Measurements from ENCODE around the gene POLE.

POLE gene

DNA sequence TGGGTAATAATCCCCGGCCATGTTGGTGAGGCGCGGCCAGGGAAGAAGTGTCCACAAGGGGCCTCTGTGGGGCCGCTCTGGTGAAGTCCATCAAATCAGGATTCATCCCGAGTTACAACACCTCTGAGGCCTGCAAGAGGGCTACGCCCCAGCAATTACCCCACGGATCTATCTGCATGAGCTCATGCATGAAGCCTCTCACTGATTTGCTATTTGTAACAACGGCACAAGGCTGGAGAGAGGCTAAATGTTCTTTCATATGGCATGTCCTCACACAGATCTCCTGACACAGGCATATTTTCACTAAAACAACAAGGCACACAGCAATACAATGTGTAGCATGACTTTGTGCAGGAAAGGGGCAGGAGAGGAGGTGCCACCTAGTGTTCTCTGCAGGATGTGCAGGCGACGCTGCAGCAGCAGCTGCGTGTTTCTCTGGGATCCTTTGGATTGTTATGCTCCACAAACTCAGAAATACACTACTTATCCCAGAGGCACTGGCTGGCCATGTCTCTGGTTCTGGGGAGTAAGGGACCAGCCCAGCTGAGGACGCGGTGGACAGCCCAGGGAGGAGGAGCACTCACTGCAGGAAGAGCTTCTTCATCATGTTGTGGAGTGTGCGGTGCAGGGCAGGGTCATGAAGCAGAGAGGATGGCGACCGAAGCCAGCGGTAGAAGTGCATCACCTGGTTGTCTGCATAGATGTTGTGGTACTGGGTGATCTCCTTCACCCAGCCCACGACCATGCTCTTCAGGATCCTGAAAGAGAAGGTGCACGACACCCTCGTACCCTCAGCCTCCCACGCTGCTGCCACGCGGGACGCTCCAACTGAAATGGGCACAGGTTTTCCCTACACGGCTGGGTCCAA, 48.4 kb downstream of the POLE start:
- no peak overlapping the region for H3K4me2 ChIP-seq (ENCODE audit: low read length)
- no peak overlapping the region for H3K23ac ChIP-seq (ENCODE audit: low read length)
- no CpG with 5 or more reads among the region's 25 CpGs for WGBS (ENCODE audit: extremely low coverage, insufficient coverage, low lambda C conversion rate)
- H3K56ac ChIP-seq (ENCODE audit: low read length): no peak overlapping the region
- no peak overlapping the region for H3K27ac ChIP-seq (ENCODE audit: low read depth, low read length)
- H3K27me3 ChIP-seq (ENCODE audit: insufficient read depth, low read length, poor library complexity): no peaks in the 10 kb centered on the region
- peaks cover 63% of the 10 kb centered on the region for H3K36me3 ChIP-seq (ENCODE audit: control insufficient read depth, insufficient read depth, low read length)
- H3K9ac ChIP-seq (ENCODE audit: low read length): no peak overlapping the region
- H4K8ac ChIP-seq (ENCODE audit: low read depth, low read length): no peak overlapping the region
- peaks cover 4% of the 10 kb centered on the region for H3K79me1 ChIP-seq (ENCODE audit: low read length)
- DNase-seq: peak; percentile 50
- H2BK5ac ChIP-seq (ENCODE audit: low read length): no peak overlapping the region
- no peak overlapping the region for H3K18ac ChIP-seq (ENCODE audit: low read length)
- H2BK15ac ChIP-seq (replicated peaks; ENCODE audit: low read depth): no peak overlapping the region
- H3K4ac ChIP-seq (ENCODE audit: low read depth, low read length): no peak overlapping the region
- no peak overlapping the region for H2AK5ac ChIP-seq (ENCODE audit: low read length)
- H4K5ac ChIP-seq (ENCODE audit: low read length): no peak overlapping the region
- no peak overlapping the region for H3K4me3 ChIP-seq (ENCODE audit: low read length)
- H2BK120ac ChIP-seq (ENCODE audit: low read depth, low read length): no peak overlapping the region
- H3K4me1 ChIP-seq (ENCODE audit: control insufficient read depth, low read depth, low read length): no peaks in the 10 kb centered on the region
- no peaks in the 10 kb centered on the region for H3K79me2 ChIP-seq (ENCODE audit: control insufficient read depth, insufficient read depth, low read length)

DNA sequence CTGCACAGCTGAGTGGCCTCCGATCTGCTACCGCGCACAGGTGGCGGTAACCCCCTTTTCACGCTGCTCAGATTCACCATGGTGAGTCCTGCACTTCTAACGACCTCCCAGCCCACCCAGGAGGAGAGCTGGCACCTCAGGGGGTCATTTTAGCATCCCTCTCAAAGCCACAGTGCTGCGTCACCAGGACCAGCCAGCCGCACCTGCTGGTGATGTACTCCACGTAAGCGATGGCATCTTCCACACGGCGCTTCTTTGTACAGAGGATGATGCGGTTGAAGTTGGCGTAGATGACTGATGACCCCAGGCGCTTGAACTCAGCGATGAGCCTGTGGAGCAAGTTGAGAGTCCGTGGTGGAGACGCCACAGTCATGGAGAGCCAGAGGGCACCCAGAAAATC, 49.3 kb downstream of the POLE start:
- Histone ChIP-seq H3K4me3 (ENCODE audit: low read length) (no peak overlapping the region), H3K79me1 (ENCODE audit: low read length) (peaks cover 4% of the 10 kb centered on the region), H3K23ac (ENCODE audit: low read length) (no peak overlapping the region), H2BK5ac (ENCODE audit: low read length) (no peak overlapping the region), H3K4me1 (ENCODE audit: control insufficient read depth, low read depth, low read length) (no peaks in the 10 kb centered on the region), H3K79me2 (ENCODE audit: control insufficient read depth, insufficient read depth, low read length) (no peaks in the 10 kb centered on the region), H3K36me3 (ENCODE audit: control insufficient read depth, insufficient read depth, low read length) (peaks cover 57% of the 10 kb centered on the region), H3K4me2 (ENCODE audit: low read length) (no peak overlapping the region), H3K9ac (ENCODE audit: low read length) (no peak overlapping the region), H3K27me3 (ENCODE audit: insufficient read depth, low read length, poor library complexity) (no peaks in the 10 kb centered on the region), H3K56ac (ENCODE audit: low read length) (no peak overlapping the region), H3K18ac (ENCODE audit: low read length) (no peak overlapping the region), H2BK120ac (ENCODE audit: low read depth, low read length) (no peak overlapping the region), H3K4ac (ENCODE audit: low read depth, low read length) (no peak overlapping the region), H2BK15ac (replicated peaks; ENCODE audit: low read depth) (no peak overlapping the region), H2AK5ac (ENCODE audit: low read length) (no peak overlapping the region), H4K5ac (ENCODE audit: low read length) (no peak overlapping the region), H4K8ac (ENCODE audit: low read depth, low read length) (no peak overlapping the region), H3K27ac (ENCODE audit: low read depth, low read length) (no peak overlapping the region)
- no CpG with 5 or more reads among the region's 18 CpGs for WGBS (ENCODE audit: extremely low coverage, insufficient coverage, low lambda C conversion rate)
- DNase-seq: no peak

DNA sequence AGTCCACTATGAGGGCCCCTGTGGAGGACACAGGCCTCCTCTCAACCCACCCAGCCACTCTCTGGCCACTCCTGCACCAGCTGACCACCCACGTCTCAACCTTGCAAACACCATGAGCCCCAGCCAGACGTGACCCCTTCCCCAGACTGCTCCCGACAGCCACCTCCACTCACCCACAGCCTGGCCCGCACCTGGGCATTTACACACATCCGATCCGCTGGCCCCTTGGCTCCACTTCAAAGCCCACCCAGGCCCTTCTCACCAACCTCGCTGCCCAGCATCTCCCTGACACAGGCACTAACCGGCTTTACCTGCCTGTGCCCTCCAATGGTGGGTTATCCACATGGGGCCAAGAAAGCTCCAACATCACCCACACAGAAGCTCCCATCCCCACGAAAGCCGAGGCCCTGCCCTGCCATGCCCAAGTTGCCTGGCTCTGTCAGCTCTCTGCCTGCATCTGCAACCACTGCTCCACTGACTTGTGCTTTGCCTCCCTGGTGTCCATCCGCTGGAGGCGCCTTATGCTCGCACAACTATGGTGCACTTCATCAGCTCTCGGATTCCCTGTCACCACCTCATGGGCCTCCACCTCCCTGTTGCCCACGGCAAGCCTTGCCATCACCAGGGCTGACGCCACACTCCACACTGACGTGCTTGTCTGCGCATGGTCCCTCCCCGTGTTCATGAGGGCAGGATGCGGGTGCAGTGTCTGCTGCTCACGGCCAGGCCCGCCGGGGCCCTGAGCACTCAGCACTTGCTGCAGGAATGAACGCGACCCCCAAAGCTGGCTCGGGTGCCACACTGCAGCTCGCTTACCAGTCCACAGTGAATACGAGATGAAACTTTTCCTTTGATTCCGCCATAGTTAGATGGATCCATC, 51.8 kb downstream of the POLE start:
- H2BK5ac ChIP-seq (ENCODE audit: low read length): no peak overlapping the region
- H3K4me1 ChIP-seq (ENCODE audit: control insufficient read depth, low read depth, low read length): no peaks in the 10 kb centered on the region
- no peak overlapping the region for H3K18ac ChIP-seq (ENCODE audit: low read length)
- no peak overlapping the region for H3K4me3 ChIP-seq (ENCODE audit: low read length)
- no peak overlapping the region for H3K27ac ChIP-seq (ENCODE audit: low read depth, low read length)
- no peaks in the 10 kb centered on the region for H3K27me3 ChIP-seq (ENCODE audit: insufficient read depth, low read length, poor library complexity)
- H3K56ac ChIP-seq (ENCODE audit: low read length): no peak overlapping the region
- no peak overlapping the region for H3K4ac ChIP-seq (ENCODE audit: low read depth, low read length)
- no peak overlapping the region for H2BK120ac ChIP-seq (ENCODE audit: low read depth, low read length)
- H3K9ac ChIP-seq (ENCODE audit: low read length): no peak overlapping the region
- no peaks in the 10 kb centered on the region for H3K79me2 ChIP-seq (ENCODE audit: control insufficient read depth, insufficient read depth, low read length)
- H2BK15ac ChIP-seq (replicated peaks; ENCODE audit: low read depth): no peak overlapping the region
- no peak overlapping the region for H4K5ac ChIP-seq (ENCODE audit: low read length)
- no peak for DNase-seq
- peaks cover 5% of the 10 kb centered on the region for H3K79me1 ChIP-seq (ENCODE audit: low read length)
- H3K23ac ChIP-seq (ENCODE audit: low read length): no peak overlapping the region
- no peak overlapping the region for H4K8ac ChIP-seq (ENCODE audit: low read depth, low read length)
- WGBS (ENCODE audit: extremely low coverage, insufficient coverage, low lambda C conversion rate): no CpG with 5 or more reads among the region's 29 CpGs
- peaks cover 52% of the 10 kb centered on the region for H3K36me3 ChIP-seq (ENCODE audit: control insufficient read depth, insufficient read depth, low read length)
- H2AK5ac ChIP-seq (ENCODE audit: low read length): no peak overlapping the region
- no peak overlapping the region for H3K4me2 ChIP-seq (ENCODE audit: low read length)

DNA sequence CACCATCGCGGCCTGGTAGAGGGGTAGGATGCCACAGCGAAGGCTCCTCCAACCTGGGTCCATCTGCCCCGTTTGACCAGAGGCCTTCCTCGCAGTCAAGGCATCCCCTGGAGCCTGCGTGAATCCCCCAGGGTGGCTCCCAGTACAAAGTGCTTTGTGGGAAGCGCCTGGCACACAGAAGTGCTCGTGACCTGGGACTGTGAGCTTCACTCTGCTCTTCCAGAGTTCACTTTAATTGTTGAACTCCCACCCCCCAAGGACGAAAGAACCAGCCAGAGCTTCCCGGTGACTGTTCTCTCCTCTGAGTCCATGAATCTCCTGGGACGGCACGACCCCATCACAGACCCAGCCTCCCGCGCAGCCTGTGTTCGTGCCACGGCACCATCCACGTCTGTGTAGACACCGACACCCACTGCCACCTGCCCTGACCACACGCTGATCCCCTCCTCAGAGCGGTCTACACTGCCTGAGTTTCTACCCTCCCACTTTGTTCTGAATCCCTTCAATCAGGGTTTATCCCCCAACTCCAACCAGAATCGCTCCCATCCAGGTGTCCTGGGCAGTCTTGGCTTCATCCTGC, 52.6 kb downstream of the POLE start:
- H2BK5ac ChIP-seq (ENCODE audit: low read length): no peak overlapping the region
- no peak overlapping the region for H3K4me2 ChIP-seq (ENCODE audit: low read length)
- H3K18ac ChIP-seq (ENCODE audit: low read length): no peak overlapping the region
- no peak overlapping the region for H2BK15ac ChIP-seq (replicated peaks; ENCODE audit: low read depth)
- no peak for DNase-seq
- no peaks in the 10 kb centered on the region for H3K79me2 ChIP-seq (ENCODE audit: control insufficient read depth, insufficient read depth, low read length)
- H3K79me1 ChIP-seq (ENCODE audit: low read length): peaks cover 5% of the 10 kb centered on the region
- H3K4ac ChIP-seq (ENCODE audit: low read depth, low read length): no peak overlapping the region
- H4K8ac ChIP-seq (ENCODE audit: low read depth, low read length): no peak overlapping the region
- H3K27ac ChIP-seq (ENCODE audit: low read depth, low read length): no peak overlapping the region
- H2AK5ac ChIP-seq (ENCODE audit: low read length): no peak overlapping the region
- H3K27me3 ChIP-seq (ENCODE audit: insufficient read depth, low read length, poor library complexity): no peaks in the 10 kb centered on the region
- no peak overlapping the region for H3K4me3 ChIP-seq (ENCODE audit: low read length)
- no peak overlapping the region for H3K23ac ChIP-seq (ENCODE audit: low read length)
- H2BK120ac ChIP-seq (ENCODE audit: low read depth, low read length): no peak overlapping the region
- H3K36me3 ChIP-seq (ENCODE audit: control insufficient read depth, insufficient read depth, low read length): peaks cover 53% of the 10 kb centered on the region
- H3K9ac ChIP-seq (ENCODE audit: low read length): no peak overlapping the region
- H3K4me1 ChIP-seq (ENCODE audit: control insufficient read depth, low read depth, low read length): no peaks in the 10 kb centered on the region
- no CpG with 5 or more reads among the region's 21 CpGs for WGBS (ENCODE audit: extremely low coverage, insufficient coverage, low lambda C conversion rate)
- no peak overlapping the region for H3K56ac ChIP-seq (ENCODE audit: low read length)
- H4K5ac ChIP-seq (ENCODE audit: low read length): no peak overlapping the region

DNA sequence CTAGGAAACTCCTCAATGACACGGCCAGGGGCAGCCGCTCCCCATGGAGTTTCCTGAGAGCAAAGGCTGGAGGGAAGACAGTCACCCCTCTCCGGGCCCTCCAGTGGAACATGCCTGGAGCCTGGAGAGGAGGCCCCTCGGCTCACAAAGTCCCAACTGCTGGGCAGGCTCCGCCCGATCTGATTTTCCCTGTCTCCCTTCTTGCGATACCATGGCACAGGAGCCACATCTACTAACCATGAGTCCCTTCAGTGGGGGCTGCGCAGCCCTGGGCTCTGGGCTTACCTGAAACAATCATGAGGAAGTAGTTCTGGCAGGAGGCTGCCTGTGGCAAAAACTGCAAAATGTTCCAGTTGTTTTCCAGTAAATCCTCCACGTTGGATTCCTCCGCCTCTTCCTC, 53.2 kb downstream of the POLE start:
- H4K5ac ChIP-seq (ENCODE audit: low read length): no peak overlapping the region
- H3K4ac ChIP-seq (ENCODE audit: low read depth, low read length): no peak overlapping the region
- H3K18ac ChIP-seq (ENCODE audit: low read length): no peak overlapping the region
- H3K27ac ChIP-seq (ENCODE audit: low read depth, low read length): no peak overlapping the region
- H3K4me2 ChIP-seq (ENCODE audit: low read length): no peak overlapping the region
- no peaks in the 10 kb centered on the region for H3K4me1 ChIP-seq (ENCODE audit: control insufficient read depth, low read depth, low read length)
- H2BK15ac ChIP-seq (replicated peaks; ENCODE audit: low read depth): no peak overlapping the region
- no peak overlapping the region for H3K56ac ChIP-seq (ENCODE audit: low read length)
- no CpG with 5 or more reads among the region's 10 CpGs for WGBS (ENCODE audit: extremely low coverage, insufficient coverage, low lambda C conversion rate)
- no peak for DNase-seq
- H3K27me3 ChIP-seq (ENCODE audit: insufficient read depth, low read length, poor library complexity): no peaks in the 10 kb centered on the region
- H3K23ac ChIP-seq (ENCODE audit: low read length): no peak overlapping the region
- no peak overlapping the region for H2BK5ac ChIP-seq (ENCODE audit: low read length)
- peaks cover 5% of the 10 kb centered on the region for H3K79me1 ChIP-seq (ENCODE audit: low read length)
- H2AK5ac ChIP-seq (ENCODE audit: low read length): no peak overlapping the region
- no peak overlapping the region for H2BK120ac ChIP-seq (ENCODE audit: low read depth, low read length)
- no peak overlapping the region for H3K9ac ChIP-seq (ENCODE audit: low read length)
- H3K79me2 ChIP-seq (ENCODE audit: control insufficient read depth, insufficient read depth, low read length): no peaks in the 10 kb centered on the region
- H3K4me3 ChIP-seq (ENCODE audit: low read length): no peak overlapping the region
- no peak overlapping the region for H4K8ac ChIP-seq (ENCODE audit: low read depth, low read length)
- H3K36me3 ChIP-seq (ENCODE audit: control insufficient read depth, insufficient read depth, low read length): peaks cover 50% of the 10 kb centered on the region

Measured in mesendoderm (in vitro differentiated cells).